Lower leg skin (tissue), 4 donors: ENCODE data around the gene ITM2B. TPM values are rescaled to one million over a fixed set of nuclear protein-coding genes. Genes with fewer than 3 reads are reported as not detected.
"Not testable (repeated sequence)": the region's sequence is repeated elsewhere in the genome, so short reads cannot be mapped to it uniquely, and the experiment has no call there.

Experiments
- DNase-seq, 2 donors: peaks; one replicate each; pipeline ENCODE4 v3.0.0-alpha.2; 2019; ENCODE audit warnings: low spot score in 2 of 2
- H3K4me3 ChIP-seq: fragments of 200-600 bp; sonication (generic); 2 replicates; pipeline ENCODE4 v1.5.1; 2017; ENCODE audit warnings: mild to moderate bottlenecking, low read depth; ENCODE audit not compliant: poor library complexity, severe bottlenecking
- CTCF ChIP-seq, 3 donors: fragments of 450-650 bp; IDR thresholded peaks; one replicate each; pipeline ENCODE4 v1.5.1; 2016; ENCODE audit warnings: antibody characterized with exemption in 3 of 3, mild to moderate bottlenecking in 3 of 3, moderate library complexity in 2 of 3
- POLR2A ChIP-seq, 2 donors: fragments of 450-650 bp; IDR thresholded peaks; one replicate each; pipeline ENCODE4 v1.6.1; 2016 to 2017; ENCODE audit warnings: antibody characterized with exemption in 2 of 2, mild to moderate bottlenecking in 1 of 2, moderate library complexity in 1 of 2
- WGBS, 2 donors: methylation state at CpG; one replicate each; pipeline ENCODE4 v1.1.5; 2018; 5-methylcytosine and 5-hydroxymethylcytosine counted together
- intact Hi-C: fragments of 100-400 bp; cut with DNase I; formaldehyde crosslinking; loops from one replicate; pipeline ENCODE4 v1.15.0; 2023; ENCODE audit warnings: low total_unique reads
- total RNA-seq, 4 donors: library from RNA; depleted of rRNA; stranded (reverse); fragments of >200 nt; gene quantifications; one replicate each; pipeline ENCODE4 v1.1.0, GENCODE V29; 2016

Gene ITM2B
- total RNA-seq, 4 donors from 2014 or later: 749 to 856 (median 792) TPM

- intact Hi-C loops: no loop called here
- WGBS, 2 donors: 62 to 69% methylated on average over 2 of the region's 2 CpGs
- DNase-seq: no peak
- H3K4me3 ChIP-seq: no peak overlapping the region
- TF ChIP-seq POLR2A (IDR thresholded peaks at IDR 0.05): no peak
- TF ChIP-seq CTCF (IDR thresholded peaks at IDR 0.05): no peak
Measured at GRCh38 chr13:48188601-48189000, 44.4 kb upstream of the ITM2B start.

DNA sequence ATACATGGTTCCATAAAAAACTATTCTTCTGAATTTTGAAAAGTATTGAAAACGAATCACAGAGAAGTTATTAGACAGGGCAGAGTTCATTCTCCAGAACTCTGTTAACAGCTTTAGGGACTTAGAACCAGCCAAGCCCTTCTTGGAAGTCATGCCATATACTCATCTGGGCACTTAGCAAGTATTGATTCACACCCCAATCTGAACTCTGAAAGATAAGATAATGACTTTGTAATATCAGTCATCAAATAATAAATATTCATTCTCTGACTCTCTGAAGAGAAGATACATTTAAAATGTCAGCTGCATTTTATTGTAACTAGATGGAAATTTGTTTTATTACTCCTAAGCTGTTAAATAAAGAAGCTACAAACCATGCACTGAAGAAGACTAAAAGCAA, 43.8 kb upstream of the ITM2B start:
- WGBS, 2 donors: 58 to 74% methylated on average over 1 of the region's 1 CpG
- no peak overlapping the region for H3K4me3 ChIP-seq
- TF ChIP-seq POLR2A (IDR thresholded peaks at IDR 0.05): no peak
- no peak for TF ChIP-seq CTCF (IDR thresholded peaks at IDR 0.05)
- DNase-seq: no peak
- intact Hi-C loops: no loop called here

GRCh38 chr13:48192411-48192935, 40.5 kb upstream of the ITM2B start:
- intact Hi-C loops: no loop called here
- no peak for TF ChIP-seq POLR2A (IDR thresholded peaks at IDR 0.05)
- TF ChIP-seq CTCF (IDR thresholded peaks at IDR 0.05): no peak
- WGBS, 2 donors: 71 to 72% methylated on average over 8 of the region's 8 CpGs
- H3K4me3 ChIP-seq: no peak overlapping the region
- no peak for DNase-seq

DNA sequence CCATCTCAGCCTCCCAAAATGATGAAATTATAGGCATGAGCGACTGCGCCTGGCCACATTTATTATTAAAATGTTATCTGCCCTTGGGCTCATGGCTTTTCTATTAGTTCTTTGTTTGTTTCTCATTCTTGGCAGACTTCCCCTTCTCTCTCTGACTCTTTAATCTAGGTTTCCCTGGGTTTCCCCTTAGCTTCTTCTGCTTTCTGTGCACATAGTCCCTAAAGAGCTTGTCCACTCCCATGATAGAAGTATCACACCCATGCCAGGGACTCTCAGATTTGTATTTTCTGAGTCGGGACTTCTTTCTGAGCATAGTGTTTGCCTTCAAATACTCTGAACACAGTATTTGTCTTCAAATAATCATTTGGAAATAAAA, 38.6 kb upstream of the ITM2B start:
- TF ChIP-seq CTCF (IDR thresholded peaks at IDR 0.05): no peak
- TF ChIP-seq POLR2A (IDR thresholded peaks at IDR 0.05): no peak
- no peak overlapping the region for H3K4me3 ChIP-seq
- intact Hi-C loops: no loop called here
- whole genome bisulfite sequencing, 2 donors: 48 to 51% methylated on average over 3 of the region's 3 CpGs
- no peak for DNase-seq

DNA sequence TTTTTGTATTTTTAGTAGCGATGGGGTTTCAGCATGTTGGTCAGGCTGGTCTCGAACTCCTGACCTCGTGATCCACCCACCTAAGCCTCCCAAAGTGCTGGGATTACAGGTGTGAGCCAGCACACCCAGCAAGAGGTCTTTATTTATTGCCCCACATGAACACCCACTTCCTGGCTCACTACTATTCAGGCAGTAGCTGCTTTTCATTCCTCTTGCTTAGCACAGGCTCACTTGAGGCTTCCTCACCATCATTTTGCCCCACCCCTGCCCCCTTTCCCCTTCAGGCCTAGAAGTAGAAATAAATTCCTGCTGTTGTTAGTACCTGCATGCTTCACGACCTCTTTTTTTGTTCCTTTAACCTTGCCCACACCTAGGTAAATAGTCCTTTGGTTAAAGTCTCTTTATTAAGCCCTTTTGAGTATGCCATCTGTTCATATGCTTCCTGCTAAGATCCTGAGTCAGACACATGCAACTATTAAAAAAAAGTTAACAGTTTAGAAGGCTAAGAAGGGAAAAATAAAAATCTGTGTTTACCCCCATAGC, 33.5 kb upstream of the ITM2B start:
- 76 to 85% methylated on average over 4 of the region's 4 CpGs for WGBS, 2 donors
- no peak for DNase-seq
- TF ChIP-seq POLR2A (IDR thresholded peaks at IDR 0.05) (no peak), CTCF (IDR thresholded peaks at IDR 0.05) (no peak)
- H3K4me3 ChIP-seq: no peak overlapping the region
- intact Hi-C loops: no loop called here

GRCh38 chr13:48201044-48201443, 32.0 kb upstream of the ITM2B start:
- 89 to 100% methylated on average over 3 of the region's 3 CpGs for WGBS, 2 donors
- no peak for TF ChIP-seq CTCF (IDR thresholded peaks at IDR 0.05)
- no peak for TF ChIP-seq POLR2A (IDR thresholded peaks at IDR 0.05)
- intact Hi-C loops: no loop called here
- H3K4me3 ChIP-seq: no peak overlapping the region
- DNase-seq: no peak

DNA sequence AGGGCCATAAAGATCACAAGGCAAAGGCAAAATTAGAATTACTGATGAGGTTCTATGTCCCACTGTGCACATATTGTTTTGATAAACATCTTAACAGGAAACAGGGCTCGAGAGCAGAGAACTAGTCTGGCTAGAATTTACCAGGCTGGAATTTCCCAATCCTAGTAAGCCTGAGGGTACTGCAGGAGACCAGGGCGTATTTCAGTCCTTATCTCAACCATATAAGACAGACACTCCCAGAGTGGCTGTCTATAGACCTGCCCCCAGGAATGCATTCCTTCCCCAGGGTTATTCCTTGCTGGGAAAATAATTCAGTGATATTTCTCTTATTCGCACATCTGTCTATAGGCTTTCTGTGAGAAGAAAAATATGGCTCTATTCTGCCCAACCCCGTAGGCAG, 25.8 kb upstream of the ITM2B start:
- DNase-seq, intact Hi-C loops, H3K4me3 ChIP-seq: not testable (repeated sequence)
- WGBS, 2 donors: 51 to 58% methylated on average over 4 of the region's 4 CpGs
